DMS114 treated with DMSO at 0.1 percent for 48 hours (cell line): ENCODE data around the gene KIF5C.
"Not testable (repeated sequence)": the region's sequence is repeated elsewhere in the genome, so short reads cannot be mapped to it uniquely, and the experiment has no call there.

ENCODE experiments used
- DNase-seq: peaks from one replicate; lab custom pipeline; 2025; ENCODE audit not compliant: unreplicated experiment; lab: John Stamatoyannopoulos, UW

Gene KIF5C

GRCh38 chr2:148963461-148963860 lies 88.4 kb downstream of the KIF5C start:
- no peak for DNase-seq

GRCh38 chr2:148965623-148966437 lies 90.8 kb downstream of the KIF5C start:
- DNase-seq, result no peak

GRCh38 chr2:148966438-148966758 lies 91.4 kb downstream of the KIF5C start:
- no peak for DNase-seq

GRCh38 chr2:148967056-148967455 lies 92.0 kb downstream of the KIF5C start:
- no peak for DNase-seq

- no peak for DNase-seq
Measured at GRCh38 chr2:148967578-148967977, 92.6 kb downstream of the KIF5C start.

GRCh38 chr2:148968301-148968700 lies 93.3 kb downstream of the KIF5C start:
- DNase-seq, result no peak

GRCh38 chr2:148968776-148969319 lies 93.8 kb downstream of the KIF5C start:
- DNase-seq, result no peak

- no peak for DNase-seq
Measured at GRCh38 chr2:148969659-148970061, 94.6 kb downstream of the KIF5C start.

- no peak for DNase-seq
Measured at GRCh38 chr2:148970385-148970784, 95.4 kb downstream of the KIF5C start.

- no peak for DNase-seq
Measured at GRCh38 chr2:148971547-148971946, 96.5 kb downstream of the KIF5C start.

GRCh38 chr2:148974095-148974494 lies 99.1 kb downstream of the KIF5C start:
- no peak for DNase-seq

GRCh38 chr2:148978026-148978685 lies 103.1 kb downstream of the KIF5C start:
- DNase-seq, result no peak

GRCh38 chr2:148978706-148979105 lies 103.7 kb downstream of the KIF5C start:
- DNase-seq, result no peak

- DNase-seq, result no peak
Measured at GRCh38 chr2:148979164-148979918, 104.3 kb downstream of the KIF5C start.

- no peak for DNase-seq
Measured at GRCh38 chr2:148979919-148980277, 104.9 kb downstream of the KIF5C start.

GRCh38 chr2:148980496-148980895 lies 105.5 kb downstream of the KIF5C start:
- not testable (repeated sequence) for DNase-seq

GRCh38 chr2:148981324-148981723 lies 106.3 kb downstream of the KIF5C start:
- no peak for DNase-seq

GRCh38 chr2:148981781-148982180 lies 106.8 kb downstream of the KIF5C start:
- DNase-seq, result no peak

GRCh38 chr2:148982282-148982681 lies 107.3 kb downstream of the KIF5C start:
- DNase-seq, result no peak

- DNase-seq, result no peak
Measured at GRCh38 chr2:148983896-148984295, 108.9 kb downstream of the KIF5C start.

GRCh38 chr2:148984449-148984848 lies 109.4 kb downstream of the KIF5C start:
- DNase-seq, result no peak

- DNase-seq, result no peak
Measured at GRCh38 chr2:148987286-148987685, 112.3 kb downstream of the KIF5C start.
